HCT116 (cell line): Measurements from ENCODE around the gene CGNL1. TPM values are rescaled to one million over a fixed set of nuclear protein-coding genes. Genes with fewer than 3 reads are reported as not detected.
A peak's percentile ranks its signal among the peaks of the same experiment; 100 is the strongest.

Source experiments
- ATAC-seq: fragments of 200-7000 bp; cut with Tn5 transposase; 2 replicates; pipeline ENCODE4 v1.9.1; 2020; ENCODE audit warnings: mild to moderate bottlenecking, moderate library complexity
- BruUV-seq: library from RNA; stranded (reverse); fragments of 400-500 nt; replicated peaks from 2 replicates; lab custom pipeline; 2021; lab: Mats Ljungman, UMichigan
- CTCF ChIA-PET: fragments of 300-600 bp; sonication (Branson Sonifier 250); formaldehyde crosslinking; loops from one replicate; lab custom pipeline; 2021; ENCODE audit warnings: antibody characterized with exemption; lab: Charles Lee
- POLR2A ChIA-PET: fragments of 300-600, 350-600 bp; sonication (Branson Sonifier 250); formaldehyde crosslinking; loops from one replicate; lab custom pipeline; 2021; ENCODE audit warnings: antibody characterized with exemption; lab: Charles Lee
- RAD21 ChIA-PET, 2 experiments: fragments of 300-600 bp; sonication (Branson Sonifier 250); formaldehyde crosslinking; loops; one replicate each; lab custom pipeline; 2023; ENCODE audit warnings: low total read pairs in 2 of 2; ENCODE audit not compliant: uncharacterized antibody in 2 of 2, unreplicated experiment in 2 of 2, low non-redundant PET in 1 of 2; lab: Charles Lee
- DNase-seq: peaks from one replicate; pipeline ENCODE4 v3.0.0-alpha.2; 2010; ENCODE audit warnings: low read depth, low spot score
- H2AFZ ChIP-seq: fragments of 200-600 bp; shearing (Covaris generic), sonication (generic); 2 replicates; pipeline ENCODE4 v1.6.1; 2017; ENCODE audit warnings: low read depth, mixed run types, mixed read lengths, antibody characterized with exemption, low read length; ENCODE audit not compliant: poor library complexity, severe bottlenecking
- H3K27ac ChIP-seq: 2 replicates; pipeline ENCODE4 v1.5.1; 2012; ENCODE audit warnings: low read depth, low read length
- H3K27me3 ChIP-seq: fragments of 200-600 bp; sonication (generic); 2 replicates; pipeline ENCODE4 v1.6.1; 2016; ENCODE audit warnings: mixed run types, low read length, mixed read lengths; ENCODE audit not compliant: insufficient read depth
- H3K36me3 ChIP-seq, 2 experiments: fragments of 200-500 bp in 1 of 2; fragments of 200-600 bp in 1 of 2; sonication (Bioruptor generic) in 1 of 2; sonication (generic) in 1 of 2; 2 replicates each; pipeline versions ENCODE4 v1.5.1 to v1.6.1; 2014 to 2016; ENCODE audit warnings: low read length in 2 of 2, inconsistent platforms in 1 of 2, mixed read lengths in 1 of 2, mixed run types in 1 of 2; ENCODE audit not compliant: insufficient read depth in 2 of 2, control insufficient read depth in 1 of 2
- H3K4me1 ChIP-seq, 2 experiments: fragments of 200-600 bp in 1 of 2; sonication (generic) in 1 of 2; 2 replicates each; pipeline versions ENCODE4 v1.5.1 to v1.6.1; 2012 to 2017; ENCODE audit warnings: low read length in 2 of 2, inconsistent platforms in 1 of 2, mild to moderate bottlenecking in 1 of 2, mixed read lengths in 1 of 2, mixed run types in 1 of 2, moderate library complexity in 1 of 2; ENCODE audit not compliant: insufficient read depth in 2 of 2, control insufficient read depth in 1 of 2
- H3K4me2 ChIP-seq: fragments of 200-600 bp; sonication (generic); 2 replicates; pipeline ENCODE4 v1.6.1; 2017; ENCODE audit warnings: mixed run types, low read length, mixed read lengths
- H3K4me3 ChIP-seq, 2 experiments: fragments of 200-600 bp in 1 of 2; sonication (generic) in 1 of 2; replicated peaks in 1 of 2; 2 replicates each; pipeline ENCODE4 v1.5.1; 2011 to 2016; ENCODE audit warnings: low read length in 2 of 2, control low read depth in 1 of 2, low read depth in 1 of 2, mild to moderate bottlenecking in 1 of 2, mixed read lengths in 1 of 2, mixed run types in 1 of 2
- H3K79me2 ChIP-seq: fragments of 200-600 bp; sonication (generic); 2 replicates; pipeline ENCODE4 v1.6.1; 2017; ENCODE audit warnings: mild to moderate bottlenecking, mixed run types, low read length, moderate library complexity, mixed read lengths; ENCODE audit not compliant: insufficient read depth
- H3K9ac ChIP-seq: fragments of 200-600 bp; sonication (generic); 2 replicates; pipeline ENCODE4 v1.6.1; 2016; ENCODE audit warnings: low read length, mixed read lengths
- H3K9me2 ChIP-seq: fragments of 200-600 bp; sonication (generic), shearing (Covaris generic); 2 replicates; pipeline ENCODE4 v1.6.1; 2017; ENCODE audit warnings: mixed run types, mild to moderate bottlenecking, moderate library complexity; ENCODE audit not compliant: insufficient read depth
- H3K9me3 ChIP-seq, 2 experiments: fragments of 200-500 bp in 1 of 2; fragments of 200-600 bp in 1 of 2; sonication (Bioruptor generic) in 1 of 2; sonication (generic) in 1 of 2; 2 replicates each; pipeline ENCODE4 v1.6.1; 2014 to 2017; ENCODE audit warnings: low read length in 2 of 2, mixed read lengths in 2 of 2, inconsistent platforms in 1 of 2, low read depth in 1 of 2, mild to moderate bottlenecking in 1 of 2, mixed run types in 1 of 2, moderate library complexity in 1 of 2; ENCODE audit not compliant: control insufficient read depth in 1 of 2, insufficient read depth in 1 of 2
- H4K20me1 ChIP-seq: fragments of 200-600 bp; sonication (generic), shearing (Covaris generic); 2 replicates; pipeline ENCODE4 v1.6.1; 2017; ENCODE audit warnings: mixed run types, mild to moderate bottlenecking, moderate library complexity; ENCODE audit not compliant: insufficient read depth
- CBX3 ChIP-seq: IDR thresholded peaks from 2 replicates; pipeline ENCODE4 v1.6.1; 2012; ENCODE audit warnings: low read depth
- CEBPB ChIP-seq: IDR thresholded peaks from 2 replicates; pipeline ENCODE4 v1.6.1; 2012; ENCODE audit warnings: low read depth
- EGR1 ChIP-seq: IDR thresholded peaks from 2 replicates; pipeline ENCODE4 v1.6.1; 2012; ENCODE audit warnings: low read depth
- FOSL1 ChIP-seq: IDR thresholded peaks from 2 replicates; pipeline ENCODE4 v1.6.1; 2012; ENCODE audit warnings: low read depth
- JUND ChIP-seq: IDR thresholded peaks from 2 replicates; pipeline ENCODE4 v1.6.1; 2012
- POLR2A ChIP-seq: IDR thresholded peaks from 2 replicates; pipeline ENCODE4 v1.7.0; 2011; ENCODE audit warnings: borderline replicate concordance; ENCODE audit not compliant: insufficient read depth, insufficient read length; ENCODE audit errors: extremely low read depth
- SP1 ChIP-seq: IDR thresholded peaks from 2 replicates; pipeline ENCODE4 v1.6.1; 2012; ENCODE audit warnings: low read depth
- SRF ChIP-seq: IDR thresholded peaks from 2 replicates; pipeline ENCODE4 v1.6.1; 2012; ENCODE audit warnings: low read depth
- TCF7L2 ChIP-seq: IDR thresholded peaks from 2 replicates; pipeline ENCODE4 v1.7.0; 2011; ENCODE audit warnings: borderline replicate concordance, inconsistent platforms; ENCODE audit not compliant: insufficient read depth, insufficient read length; ENCODE audit errors: extremely low read depth
- YY1 ChIP-seq: IDR thresholded peaks from 2 replicates; pipeline ENCODE4 v1.6.1; 2011; ENCODE audit warnings: low read length, low read depth, moderate library complexity, mild to moderate bottlenecking; ENCODE audit not compliant: insufficient replicate concordance; ENCODE audit errors: extremely low read depth
- ZNF274 ChIP-seq: fragments of 200-500 bp; sonication (Bioruptor generic); IDR thresholded peaks from 2 replicates; pipeline ENCODE4 v1.6.1; 2014; ENCODE audit warnings: mild to moderate bottlenecking, low read depth, low read length, inconsistent platforms
- intact Hi-C: fragments of 100-400 bp; cut with micrococcal nuclease; formaldehyde crosslinking; loops from 2 replicates; pipeline ENCODE4 v1.10.0; 2022
- total RNA-seq: library from RNA; stranded (reverse); gene quantifications from one replicate; pipeline ENCODE4 v1.2.1, GENCODE V29; 2021; ENCODE audit not compliant: unreplicated experiment
- TF ChIP-seq, protein P1 (sequence below): IDR thresholded peaks from 2 replicates; pipeline ENCODE4 v1.6.1; 2012; ENCODE audit warnings: low read depth
- TF ChIP-seq, protein P2 (sequence below): IDR thresholded peaks from 2 replicates; pipeline ENCODE4 v1.6.1; 2012
- TF ChIP-seq, protein P3 (sequence below): IDR thresholded peaks from 2 replicates; pipeline ENCODE4 v1.6.1; 2011; ENCODE audit warnings: mild to moderate bottlenecking, low read length, moderate library complexity; ENCODE audit not compliant: insufficient replicate concordance; ENCODE audit errors: extremely low read depth

CGNL1 gene
- total RNA-seq, 1 experiment from 2014 or later: 2.2 TPM

DNA sequence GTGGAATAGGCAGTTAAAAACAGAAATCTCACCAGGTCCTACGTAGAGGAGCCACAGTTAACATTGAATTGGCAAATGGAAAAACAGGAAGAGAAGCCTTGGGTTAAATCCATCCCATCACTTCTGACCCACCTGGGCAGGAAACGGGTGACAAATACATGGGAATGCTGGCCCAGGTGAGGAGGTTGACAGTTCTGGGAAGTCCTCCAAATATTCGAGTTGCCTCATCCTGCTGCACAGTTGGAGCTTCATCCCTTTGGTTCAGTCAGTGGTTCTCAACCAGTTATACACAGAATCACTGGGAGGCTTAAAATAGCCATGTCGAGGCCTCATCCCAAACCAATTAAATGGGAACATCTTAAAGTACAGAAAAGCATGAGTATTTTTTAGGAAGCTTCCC, 220.7 kb downstream of the CGNL1 start:
- no peaks in the 10 kb centered on the region for H3K9me2 ChIP-seq
- ChIA-PET CTCF (no interaction called here), RAD21 (no interaction called here)
- H3K4me1 ChIP-seq: peaks cover 2 to 27% of the 10 kb centered on the region in 2 experiments; a peak in 3 of 4 replicates
- BruUV-seq: no TSS peak
- no peak overlapping the region for H3K27ac ChIP-seq
- DNase-seq: no peak
- no peaks in the 10 kb centered on the region for H3K36me3 ChIP-seq
- no peaks in the 10 kb centered on the region for H3K9me3 ChIP-seq
- H2AFZ ChIP-seq: no peak overlapping the region
- no peaks in the 10 kb centered on the region for H3K79me2 ChIP-seq
- H4K20me1 ChIP-seq: no peaks in the 10 kb centered on the region
- ATAC-seq: no peak
- H3K4me3 ChIP-seq: no peak overlapping the region
- H3K4me2 ChIP-seq: 0 out of 2 replicates have a peak overlapping the region, but pooled peaks have one; percentile 5
- TF ChIP-seq, protein P1, sequence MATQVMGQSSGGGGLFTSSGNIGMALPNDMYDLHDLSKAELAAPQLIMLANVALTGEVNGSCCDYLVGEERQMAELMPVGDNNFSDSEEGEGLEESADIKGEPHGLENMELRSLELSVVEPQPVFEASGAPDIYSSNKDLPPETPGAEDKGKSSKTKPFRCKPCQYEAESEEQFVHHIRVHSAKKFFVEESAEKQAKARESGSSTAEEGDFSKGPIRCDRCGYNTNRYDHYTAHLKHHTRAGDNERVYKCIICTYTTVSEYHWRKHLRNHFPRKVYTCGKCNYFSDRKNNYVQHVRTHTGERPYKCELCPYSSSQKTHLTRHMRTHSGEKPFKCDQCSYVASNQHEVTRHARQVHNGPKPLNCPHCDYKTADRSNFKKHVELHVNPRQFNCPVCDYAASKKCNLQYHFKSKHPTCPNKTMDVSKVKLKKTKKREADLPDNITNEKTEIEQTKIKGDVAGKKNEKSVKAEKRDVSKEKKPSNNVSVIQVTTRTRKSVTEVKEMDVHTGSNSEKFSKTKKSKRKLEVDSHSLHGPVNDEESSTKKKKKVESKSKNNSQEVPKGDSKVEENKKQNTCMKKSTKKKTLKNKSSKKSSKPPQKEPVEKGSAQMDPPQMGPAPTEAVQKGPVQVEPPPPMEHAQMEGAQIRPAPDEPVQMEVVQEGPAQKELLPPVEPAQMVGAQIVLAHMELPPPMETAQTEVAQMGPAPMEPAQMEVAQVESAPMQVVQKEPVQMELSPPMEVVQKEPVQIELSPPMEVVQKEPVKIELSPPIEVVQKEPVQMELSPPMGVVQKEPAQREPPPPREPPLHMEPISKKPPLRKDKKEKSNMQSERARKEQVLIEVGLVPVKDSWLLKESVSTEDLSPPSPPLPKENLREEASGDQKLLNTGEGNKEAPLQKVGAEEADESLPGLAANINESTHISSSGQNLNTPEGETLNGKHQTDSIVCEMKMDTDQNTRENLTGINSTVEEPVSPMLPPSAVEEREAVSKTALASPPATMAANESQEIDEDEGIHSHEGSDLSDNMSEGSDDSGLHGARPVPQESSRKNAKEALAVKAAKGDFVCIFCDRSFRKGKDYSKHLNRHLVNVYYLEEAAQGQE: no peak
- TF ChIP-seq JUND (0 out of 2 replicates have a peak, but pooled peaks have one; percentile 11), CBX3 (no peak), YY1 (no peak), EGR1 (no peak), TCF7L2 (no peak), FOSL1 (no peak), SP1 (no peak), SRF (no peak), ZNF274 (no peak), POLR2A (no peak), CEBPB (peak; percentile 27; the same call in 1 of the 2 replicates)
- TF ChIP-seq, protein P2, sequence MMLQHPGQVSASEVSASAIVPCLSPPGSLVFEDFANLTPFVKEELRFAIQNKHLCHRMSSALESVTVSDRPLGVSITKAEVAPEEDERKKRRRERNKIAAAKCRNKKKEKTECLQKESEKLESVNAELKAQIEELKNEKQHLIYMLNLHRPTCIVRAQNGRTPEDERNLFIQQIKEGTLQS: no peak
- TF ChIP-seq, protein P3, sequence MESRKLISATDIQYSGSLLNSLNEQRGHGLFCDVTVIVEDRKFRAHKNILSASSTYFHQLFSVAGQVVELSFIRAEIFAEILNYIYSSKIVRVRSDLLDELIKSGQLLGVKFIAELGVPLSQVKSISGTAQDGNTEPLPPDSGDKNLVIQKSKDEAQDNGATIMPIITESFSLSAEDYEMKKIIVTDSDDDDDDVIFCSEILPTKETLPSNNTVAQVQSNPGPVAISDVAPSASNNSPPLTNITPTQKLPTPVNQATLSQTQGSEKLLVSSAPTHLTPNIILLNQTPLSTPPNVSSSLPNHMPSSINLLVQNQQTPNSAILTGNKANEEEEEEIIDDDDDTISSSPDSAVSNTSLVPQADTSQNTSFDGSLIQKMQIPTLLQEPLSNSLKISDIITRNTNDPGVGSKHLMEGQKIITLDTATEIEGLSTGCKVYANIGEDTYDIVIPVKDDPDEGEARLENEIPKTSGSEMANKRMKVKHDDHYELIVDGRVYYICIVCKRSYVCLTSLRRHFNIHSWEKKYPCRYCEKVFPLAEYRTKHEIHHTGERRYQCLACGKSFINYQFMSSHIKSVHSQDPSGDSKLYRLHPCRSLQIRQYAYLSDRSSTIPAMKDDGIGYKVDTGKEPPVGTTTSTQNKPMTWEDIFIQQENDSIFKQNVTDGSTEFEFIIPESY: no peak
- TF ChIP-seq, all 23 proteins: peak for 2
- POLR2A ChIA-PET: no interaction called here
- Histone ChIP-seq H3K27me3 (no peaks in the 10 kb centered on the region), H3K9ac (no peak overlapping the region)
- intact Hi-C loops: no loop called here
